Tibial nerve (tissue), 4 donors: ENCODE data around the gene SYT12.

Experiments
- CTCF ChIP-seq, 5 experiments: fragments of 200-600 bp in 3 of 5; fragments of 450-650 bp in 2 of 5; sonication (generic) in 3 of 5; IDR thresholded peaks; one replicate each; pipeline ENCODE4 v1.5.1; 2016 to 2019; ENCODE audit warnings: antibody characterized with exemption in 5 of 5, mild to moderate bottlenecking in 3 of 5, moderate library complexity in 2 of 5
- EP300 ChIP-seq, 2 donors: sonication (generic); formaldehyde crosslinking; IDR thresholded peaks; one replicate each; pipeline ENCODE4 v1.6.1; 2017; ENCODE audit warnings: antibody characterized with exemption in 2 of 2, mild to moderate bottlenecking in 1 of 2
- POLR2A ChIP-seq, 2 donors: fragments of 450-650 bp; IDR thresholded peaks; one replicate each; pipeline ENCODE4 v1.6.1; 2017; ENCODE audit warnings: antibody characterized with exemption in 2 of 2, mild to moderate bottlenecking in 2 of 2, moderate library complexity in 2 of 2

- TF ChIP-seq CTCF (IDR thresholded peaks at IDR 0.05) (no peak), POLR2A (IDR thresholded peaks at IDR 0.05) (no peak), EP300 (IDR thresholded peaks at IDR 0.05) (no peak)
These were observed 37.3 kb upstream of the SYT12 start for GRCh38 chr11:66985508-66986177.
